Cardiac muscle cell (in vitro differentiated cells and primary cell): ENCODE data around the gene CCM2. TPM values are rescaled to one million over a fixed set of nuclear protein-coding genes. Genes with fewer than 3 reads are reported as not detected.

Source experiments
- DNase-seq, 2 donors: peaks; one replicate each; pipeline versions ENCODE4 v3.0.0 to v3.0.0-alpha.2; 2010 to 2017; ENCODE audit warnings: low read depth in 1 of 2, low spot score in 1 of 2
- H3K27ac ChIP-seq: fragments of 200-600 bp; sonication (generic); 2 replicates; pipeline ENCODE4 v1.5.1; 2016
- H3K27me3 ChIP-seq: fragments of 200-600 bp; sonication (generic); 2 replicates; pipeline ENCODE4 v1.6.0; 2016; ENCODE audit warnings: control low read depth
- H3K36me3 ChIP-seq: fragments of 200-600 bp; sonication (generic); 2 replicates; pipeline ENCODE4 v1.5.1; 2016; ENCODE audit warnings: control low read depth
- H3K4me1 ChIP-seq: fragments of 200-600 bp; sonication (generic); 2 replicates; pipeline ENCODE4 v1.8.1; 2017; ENCODE audit warnings: low read depth, mild to moderate bottlenecking, mixed run types
- H3K4me3 ChIP-seq: fragments of 200-600 bp; sonication (generic); 2 replicates; pipeline ENCODE4 v1.5.1; 2016; ENCODE audit warnings: mild to moderate bottlenecking
- H3K9me3 ChIP-seq: fragments of 200-600 bp; sonication (generic); 2 replicates; pipeline ENCODE4 v1.5.1; 2017; ENCODE audit warnings: low read depth, mild to moderate bottlenecking, control low read depth
- CTCF ChIP-seq: IDR thresholded peaks from 2 replicates; pipeline ENCODE4 v1.5.1; 2012; ENCODE audit warnings: low read depth, mild to moderate bottlenecking, low read length
- polyA plus RNA-seq: library from polyadenylated mRNA; unstranded; fragments of >200 nt; fragmentation: Nextera tagmentation; extraction: Ambion mirVana; gene quantifications from 2 replicates; pipeline ENCODE4 v1.2.1, GENCODE V29; 2016
- total RNA-seq: library from RNA; depleted of rRNA; stranded (reverse); fragments of >200 nt; gene quantifications from 2 replicates; pipeline ENCODE4 v1.2.3, GENCODE V29; 2016

CCM2 gene
- total and polyA plus RNA-seq, 2 experiments from 2014 or later = 38.3 to 65.7 TPM

- no peak overlapping the region for H3K4me3 ChIP-seq
- no peak for DNase-seq
These were observed 35.6 kb upstream of the CCM2 start for GRCh38 chr7:44964384-44964830.

GRCh38 chr7:44964831-44965440, 35.1 kb upstream of the CCM2 start:
- TF ChIP-seq CTCF = no peak
- H3K4me1 ChIP-seq = no peaks in the 10 kb centered on the region
- H3K9me3 ChIP-seq = no peaks in the 10 kb centered on the region
- no peaks in the 10 kb centered on the region for H3K36me3 ChIP-seq
- no peak for DNase-seq
- no peak overlapping the region for H3K27ac ChIP-seq
- peaks cover 32% of the 10 kb centered on the region for H3K27me3 ChIP-seq
- H3K4me3 ChIP-seq = no peak overlapping the region

More at GRCh38 chr7:44964384-44964830, 35.6 kb upstream of the CCM2 start:
- TF ChIP-seq CTCF = peak; percentile 39
- no peaks in the 10 kb centered on the region for H3K4me1 ChIP-seq
- no peak overlapping the region for H3K27ac ChIP-seq
- H3K36me3 ChIP-seq = no peaks in the 10 kb centered on the region
- peaks cover 37% of the 10 kb centered on the region for H3K27me3 ChIP-seq
- no peaks in the 10 kb centered on the region for H3K9me3 ChIP-seq

GRCh38 chr7:44965441-44965903, 34.5 kb upstream of the CCM2 start:
- Histone ChIP-seq H3K36me3 (no peaks in the 10 kb centered on the region), H3K4me3 (no peak overlapping the region), H3K27ac (no peak overlapping the region), H3K27me3 (peaks cover 27% of the 10 kb centered on the region), H3K4me1 (no peaks in the 10 kb centered on the region), H3K9me3 (no peaks in the 10 kb centered on the region)
- DNase-seq = no peak
- no peak for TF ChIP-seq CTCF

- no peak for DNase-seq
- Histone ChIP-seq H3K27me3 (peaks cover 25% of the 10 kb centered on the region), H3K27ac (no peak overlapping the region), H3K4me3 (no peak overlapping the region), H3K4me1 (no peaks in the 10 kb centered on the region), H3K36me3 (no peaks in the 10 kb centered on the region), H3K9me3 (no peaks in the 10 kb centered on the region)
- TF ChIP-seq CTCF = no peak
These were observed 33.9 kb upstream of the CCM2 start for GRCh38 chr7:44965937-44966730.

- H3K4me3 ChIP-seq = no peak overlapping the region
- peaks cover 20% of the 10 kb centered on the region for H3K27me3 ChIP-seq
- DNase-seq = no peak
- H3K36me3 ChIP-seq = no peaks in the 10 kb centered on the region
- no peaks in the 10 kb centered on the region for H3K4me1 ChIP-seq
- no peaks in the 10 kb centered on the region for H3K9me3 ChIP-seq
- no peak for TF ChIP-seq CTCF
- H3K27ac ChIP-seq = no peak overlapping the region
These were observed 33.1 kb upstream of the CCM2 start for GRCh38 chr7:44966731-44967538.
